SU-DHL-6 (cell line): ENCODE results near the gene RASGRP1.

Experiments
- H2AFZ ChIP-seq: fragments of 200-600 bp; sonication (generic); 2 replicates; pipeline ENCODE4 v1.6.1; 2014; ENCODE audit warnings: low read depth, mild to moderate bottlenecking, moderate library complexity, mixed read lengths, antibody characterized with exemption, low read length; ENCODE audit not compliant: severe bottlenecking
- H3F3A ChIP-seq: fragments of 200-600 bp; shearing (Covaris generic); 2 replicates; pipeline ENCODE4 v1.6.0; 2016; ENCODE audit warnings: antibody characterized with exemption, mild to moderate bottlenecking; ENCODE audit not compliant: insufficient read depth
- H3K27ac ChIP-seq: fragments of 200-600 bp; sonication (generic); 2 replicates; pipeline ENCODE4 v1.5.1; 2016; ENCODE audit warnings: low read depth, mild to moderate bottlenecking, low read length, moderate library complexity, mixed read lengths
- H3K27me3 ChIP-seq: fragments of 200-600 bp; sonication (generic), shearing (Covaris generic); 2 replicates; pipeline ENCODE4 v1.6.0; 2014; ENCODE audit warnings: mild to moderate bottlenecking, low read length
- H3K36me3 ChIP-seq: fragments of 200-600 bp; sonication (generic); 2 replicates; pipeline ENCODE4 v1.6.1; 2014; ENCODE audit warnings: mild to moderate bottlenecking, low read length, mixed read lengths
- H3K4me2 ChIP-seq: fragments of 300-600, 200-600 bp; shearing (Covaris generic), sonication (generic); 2 replicates; pipeline ENCODE4 v1.6.0; 2014; ENCODE audit warnings: low read length, low read depth, mild to moderate bottlenecking; ENCODE audit not compliant: poor library complexity, severe bottlenecking
- H3K4me3 ChIP-seq: fragments of 200-600 bp; sonication (generic); 2 replicates; pipeline ENCODE4 v1.5.1; 2014; ENCODE audit warnings: antibody characterized with exemption, low read length, mild to moderate bottlenecking, mixed read lengths; ENCODE audit not compliant: insufficient read depth, poor library complexity, severe bottlenecking
- H3K79me2 ChIP-seq: fragments of 200-600 bp; sonication (generic); 2 replicates; pipeline ENCODE4 v1.6.1; 2014; ENCODE audit warnings: mild to moderate bottlenecking, low read length, moderate library complexity; ENCODE audit not compliant: insufficient read depth
- H3K9ac ChIP-seq: fragments of 200-600 bp; sonication (generic); 2 replicates; pipeline ENCODE4 v1.7.0; 2014; ENCODE audit warnings: mild to moderate bottlenecking, low read length
- H3K9me2 ChIP-seq: fragments of 200-600 bp; sonication (generic); replicated peaks from 2 replicates; pipeline ENCODE4 v1.6.1; 2014; ENCODE audit warnings: low read length; ENCODE audit not compliant: insufficient read depth
- H3K9me3 ChIP-seq: fragments of 200-600 bp; sonication (generic); 2 replicates; pipeline ENCODE4 v1.6.1; 2014; ENCODE audit warnings: low read length, mixed read lengths; ENCODE audit not compliant: insufficient read depth
- H4K20me1 ChIP-seq: fragments of 200-600 bp; sonication (generic); 2 replicates; pipeline ENCODE4 v1.6.1; 2014; ENCODE audit warnings: low read depth, mild to moderate bottlenecking, antibody characterized with exemption, low read length, moderate library complexity, mixed read lengths
- CTCF ChIP-seq: fragments of 200-600 bp; sonication (generic); IDR thresholded peaks from one replicate; pipeline ENCODE4 v1.5.1; 2017; ENCODE audit warnings: antibody characterized with exemption, mild to moderate bottlenecking, low read length, moderate library complexity; ENCODE audit not compliant: insufficient read depth, poor library complexity, severe bottlenecking
- EZH2phosphoT487 ChIP-seq: fragments of 200-600 bp; sonication (generic), shearing (Covaris generic); conservative IDR thresholded peaks from 2 replicates; pipeline ENCODE4 v1.6.1; 2018; ENCODE audit warnings: mild to moderate bottlenecking, antibody characterized with exemption, low read length, moderate library complexity, mixed read lengths

RASGRP1 gene

GRCh38 chr15:38509152-38509551 is 55.5 kb downstream of the RASGRP1 start:
- Histone ChIP-seq H3K9ac (no peak overlapping the region), H4K20me1 (no peaks in the 10 kb centered on the region), H2AFZ (no peak overlapping the region), H3K9me2 (no peaks in the 10 kb centered on the region), H3K79me2 (no peaks in the 10 kb centered on the region), H3K27ac (no peak overlapping the region), H3K4me3 (no peak overlapping the region), H3K27me3 (no peaks in the 10 kb centered on the region), H3K36me3 (no peaks in the 10 kb centered on the region), H3F3A (no peaks in the 10 kb centered on the region), H3K4me2 (no peak overlapping the region), H3K9me3 (no peaks in the 10 kb centered on the region)
- no peak for TF ChIP-seq CTCF
- no peak for TF ChIP-seq EZH2phosphoT487

- Histone ChIP-seq H3K79me2 (no peaks in the 10 kb centered on the region), H3K9me2 (no peaks in the 10 kb centered on the region), H3K4me3 (no peak overlapping the region), H3K9ac (no peak overlapping the region), H3K27me3 (no peaks in the 10 kb centered on the region), H3K27ac (no peak overlapping the region), H3K4me2 (no peak overlapping the region), H3K9me3 (no peaks in the 10 kb centered on the region), H3F3A (no peaks in the 10 kb centered on the region), H2AFZ (no peak overlapping the region), H4K20me1 (no peaks in the 10 kb centered on the region), H3K36me3 (no peaks in the 10 kb centered on the region)
- TF ChIP-seq EZH2phosphoT487: no peak
- TF ChIP-seq CTCF: no peak
Observed at GRCh38 chr15:38508647-38509046, 56.0 kb downstream of the RASGRP1 start.

- Histone ChIP-seq H3K4me3 (no peak overlapping the region), H4K20me1 (no peaks in the 10 kb centered on the region), H3K27ac (no peak overlapping the region), H3K9ac (no peak overlapping the region), H3F3A (no peaks in the 10 kb centered on the region), H3K9me2 (no peaks in the 10 kb centered on the region), H2AFZ (no peak overlapping the region), H3K27me3 (no peaks in the 10 kb centered on the region), H3K36me3 (no peaks in the 10 kb centered on the region), H3K79me2 (no peaks in the 10 kb centered on the region), H3K4me2 (no peak overlapping the region), H3K9me3 (no peaks in the 10 kb centered on the region)
- TF ChIP-seq EZH2phosphoT487 (no peak), CTCF (no peak)
Observed at GRCh38 chr15:38507570-38507969, 57.0 kb downstream of the RASGRP1 start.

- H2AFZ ChIP-seq: no peak overlapping the region
- no peaks in the 10 kb centered on the region for H3K79me2 ChIP-seq
- no peaks in the 10 kb centered on the region for H3K9me2 ChIP-seq
- no peak for TF ChIP-seq CTCF
- TF ChIP-seq EZH2phosphoT487: no peak
- no peaks in the 10 kb centered on the region for H3F3A ChIP-seq
- H3K9me3 ChIP-seq: no peaks in the 10 kb centered on the region
- H3K4me3 ChIP-seq: no peak overlapping the region
- no peaks in the 10 kb centered on the region for H3K36me3 ChIP-seq
- H3K9ac ChIP-seq: no peak overlapping the region
- H3K27ac ChIP-seq: no peak overlapping the region
- no peak overlapping the region for H3K4me2 ChIP-seq
- no peaks in the 10 kb centered on the region for H3K27me3 ChIP-seq
- H4K20me1 ChIP-seq: no peaks in the 10 kb centered on the region
Observed at GRCh38 chr15:38506997-38507396, 57.6 kb downstream of the RASGRP1 start.
